ENCODE data around the gene CACTIN.
"Not testable (repeated sequence)": the region's sequence is repeated elsewhere in the genome, so short reads cannot be mapped to it uniquely, and the experiment has no call there.

- TF ChIP-seq, protein P1, sequence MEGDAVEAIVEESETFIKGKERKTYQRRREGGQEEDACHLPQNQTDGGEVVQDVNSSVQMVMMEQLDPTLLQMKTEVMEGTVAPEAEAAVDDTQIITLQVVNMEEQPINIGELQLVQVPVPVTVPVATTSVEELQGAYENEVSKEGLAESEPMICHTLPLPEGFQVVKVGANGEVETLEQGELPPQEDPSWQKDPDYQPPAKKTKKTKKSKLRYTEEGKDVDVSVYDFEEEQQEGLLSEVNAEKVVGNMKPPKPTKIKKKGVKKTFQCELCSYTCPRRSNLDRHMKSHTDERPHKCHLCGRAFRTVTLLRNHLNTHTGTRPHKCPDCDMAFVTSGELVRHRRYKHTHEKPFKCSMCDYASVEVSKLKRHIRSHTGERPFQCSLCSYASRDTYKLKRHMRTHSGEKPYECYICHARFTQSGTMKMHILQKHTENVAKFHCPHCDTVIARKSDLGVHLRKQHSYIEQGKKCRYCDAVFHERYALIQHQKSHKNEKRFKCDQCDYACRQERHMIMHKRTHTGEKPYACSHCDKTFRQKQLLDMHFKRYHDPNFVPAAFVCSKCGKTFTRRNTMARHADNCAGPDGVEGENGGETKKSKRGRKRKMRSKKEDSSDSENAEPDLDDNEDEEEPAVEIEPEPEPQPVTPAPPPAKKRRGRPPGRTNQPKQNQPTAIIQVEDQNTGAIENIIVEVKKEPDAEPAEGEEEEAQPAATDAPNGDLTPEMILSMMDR (IDR thresholded peaks at IDR 0.05), result not testable (repeated sequence)
- not testable (repeated sequence) for TF ChIP-seq POLR2A, POLR2AphosphoS5 (IDR thresholded peaks at IDR 0.05)
Observed at GRCh38 chr19:3647102-3647501, 20.5 kb upstream of the CACTIN start.
